ENCODE data around the gene SLC18A2.

SLC18A2 gene

DNA sequence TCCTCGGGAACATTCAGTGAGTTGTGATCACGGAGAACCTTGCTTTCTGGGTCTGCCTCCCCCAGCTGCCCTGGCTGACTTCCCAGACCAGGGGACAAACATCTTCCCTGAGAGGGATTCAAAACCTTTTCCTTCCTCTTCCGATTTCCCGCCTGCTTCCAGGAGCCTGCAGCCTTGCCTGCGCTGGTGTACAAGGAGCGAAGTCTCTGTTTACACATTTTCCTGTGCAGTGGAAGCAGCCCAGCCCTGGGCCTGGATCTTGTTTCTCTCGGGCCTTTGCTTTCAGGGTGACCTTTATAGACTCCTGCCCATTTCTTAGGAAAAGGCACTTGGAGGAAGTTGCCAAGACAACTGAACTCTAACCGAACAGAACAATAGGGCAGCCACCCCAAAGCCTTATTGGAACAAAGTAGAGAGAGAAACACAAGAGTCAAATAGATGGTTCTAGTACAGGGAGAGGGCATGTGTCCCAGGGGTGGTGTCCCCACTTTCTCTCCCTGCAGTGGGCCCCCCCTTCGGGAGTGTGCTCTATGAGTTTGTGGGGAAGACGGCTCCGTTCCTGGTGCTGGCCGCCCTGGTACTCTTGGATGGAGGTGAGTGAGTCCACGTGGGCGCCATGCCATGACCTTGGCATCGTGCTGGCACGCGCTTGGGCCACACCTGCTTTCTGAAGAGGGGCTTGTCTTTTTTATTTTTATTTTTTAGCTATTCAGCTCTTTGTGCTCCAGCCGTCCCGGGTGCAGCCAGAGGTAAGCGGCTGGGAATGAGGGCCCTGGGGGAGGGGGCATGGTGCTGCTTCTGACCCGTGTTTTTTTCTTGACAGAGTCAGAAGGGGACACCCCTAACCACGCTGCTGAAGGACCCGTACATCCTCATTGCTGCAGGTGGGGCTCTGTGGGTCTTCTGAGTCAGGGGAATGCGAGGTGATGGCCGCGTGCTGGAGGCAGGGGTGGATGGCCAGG, 14.1 kb downstream of the SLC18A2 start:
- no peak overlapping the region for H3K27ac ChIP-seq
- H3K9ac ChIP-seq (ENCODE audit: insufficient read length) = no peak overlapping the region
- no peak for DNase-seq (ENCODE audit: low read depth, low spot score)
- no peaks in the 10 kb centered on the region for H3K36me3 ChIP-seq (ENCODE audit: insufficient read depth, low read length)
- H3K4me3 ChIP-seq = no peak overlapping the region
- TF ChIP-seq EZH2 (IDR thresholded peaks at IDR 0.05) (no peak), FOXP2 (optimal IDR thresholded peaks at IDR 0.05; ENCODE audit: control extremely low read depth, extremely low read length, insufficient read depth) (no peak), POLR2AphosphoS5 (IDR thresholded peaks at IDR 0.05; ENCODE audit: borderline replicate concordance, low read depth, low read length) (no peak)
- no peaks in the 10 kb centered on the region for H3K9me3 ChIP-seq (ENCODE audit: low read depth, low read length)

DNA sequence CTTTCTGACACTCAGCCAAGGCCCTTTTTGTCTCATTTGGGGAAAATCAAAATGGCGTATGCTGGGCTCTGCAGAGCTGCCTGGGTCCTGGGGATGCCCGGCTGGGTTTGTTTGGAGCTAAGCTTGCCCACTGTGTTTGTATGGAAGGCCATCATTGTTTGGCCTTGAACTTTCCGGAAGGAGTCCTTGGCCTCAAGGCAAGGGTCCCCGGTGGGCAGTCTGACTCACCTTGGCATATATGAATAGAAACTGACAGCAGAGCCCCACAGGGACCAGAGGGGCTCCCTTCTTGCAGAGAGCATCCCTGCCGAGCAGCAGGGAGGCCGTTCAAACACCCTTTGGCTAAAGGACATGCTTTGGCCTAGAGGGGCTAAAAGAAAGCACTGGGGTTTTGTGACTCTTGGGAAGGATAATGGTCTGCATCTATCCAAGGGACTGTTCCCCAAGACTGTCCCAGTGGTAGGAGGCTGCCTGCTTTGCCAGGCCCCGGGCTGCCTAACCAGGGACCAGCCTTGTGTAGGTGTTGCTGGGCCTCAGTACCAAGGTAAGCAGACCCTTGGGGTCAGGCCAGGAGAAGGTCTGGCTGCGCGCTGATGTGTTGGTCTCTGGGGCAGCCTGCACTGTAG, 15.0 kb downstream of the SLC18A2 start:
- no peak for DNase-seq (ENCODE audit: low read depth, low spot score)
- Histone ChIP-seq H3K36me3 (ENCODE audit: insufficient read depth, low read length) (no peaks in the 10 kb centered on the region), H3K4me3 (no peak overlapping the region), H3K27ac (no peak overlapping the region), H3K9me3 (ENCODE audit: low read depth, low read length) (no peaks in the 10 kb centered on the region), H3K9ac (ENCODE audit: insufficient read length) (no peak overlapping the region)
- TF ChIP-seq POLR2AphosphoS5 (IDR thresholded peaks at IDR 0.05; ENCODE audit: borderline replicate concordance, low read depth, low read length) (no peak), FOXP2 (optimal IDR thresholded peaks at IDR 0.05; ENCODE audit: control extremely low read depth, extremely low read length, insufficient read depth) (no peak)

DNA sequence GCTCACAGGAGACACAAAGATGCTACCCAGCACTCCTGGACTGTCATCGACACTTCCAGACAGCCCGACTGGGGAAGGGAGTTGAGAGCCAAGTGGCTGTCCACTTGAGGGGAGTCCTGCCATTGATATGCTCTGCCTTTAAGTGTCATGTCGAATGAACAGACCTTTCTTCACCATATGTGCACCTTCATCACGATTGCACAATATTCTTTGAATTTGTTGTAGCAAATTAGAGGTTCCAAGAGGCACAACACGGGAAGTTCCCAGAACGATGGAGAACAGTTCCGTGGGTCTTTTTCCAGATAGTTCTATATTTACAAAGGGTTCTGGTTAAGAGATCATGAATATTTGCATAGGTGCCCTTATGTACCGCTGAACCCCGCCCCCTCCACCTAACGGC, 16.0 kb downstream of the SLC18A2 start:
- TF ChIP-seq EZH2 (IDR thresholded peaks at IDR 0.05) (no peak), POLR2AphosphoS5 (IDR thresholded peaks at IDR 0.05; ENCODE audit: borderline replicate concordance, low read depth, low read length) (no peak), FOXP2 (optimal IDR thresholded peaks at IDR 0.05; ENCODE audit: control extremely low read depth, extremely low read length, insufficient read depth) (no peak)
- Histone ChIP-seq H3K27ac (no peak overlapping the region), H3K9me3 (ENCODE audit: low read depth, low read length) (no peaks in the 10 kb centered on the region), H3K4me3 (no peak overlapping the region), H3K36me3 (ENCODE audit: insufficient read depth, low read length) (no peaks in the 10 kb centered on the region), H3K9ac (ENCODE audit: insufficient read length) (no peak overlapping the region)
- no peak for DNase-seq (ENCODE audit: low read depth, low spot score)

DNA sequence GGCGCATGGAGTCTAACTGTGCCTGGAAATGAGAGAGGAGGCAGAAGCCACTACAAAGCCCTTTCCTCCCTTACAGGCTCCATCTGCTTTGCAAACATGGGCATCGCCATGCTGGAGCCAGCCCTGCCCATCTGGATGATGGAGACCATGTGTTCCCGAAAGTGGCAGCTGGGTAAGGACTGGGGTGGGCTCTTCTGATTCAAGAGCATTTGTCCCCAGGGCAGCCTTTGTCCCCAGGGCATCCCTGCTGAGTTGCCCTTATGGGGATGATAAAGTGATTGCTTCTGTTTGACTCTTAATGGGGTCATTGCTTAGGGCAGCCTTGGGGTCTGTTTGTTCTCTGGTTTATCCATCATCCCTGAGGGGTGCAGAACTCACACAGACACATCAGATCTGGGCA, 16.8 kb downstream of the SLC18A2 start:
- no peak overlapping the region for H3K27ac ChIP-seq
- no peaks in the 10 kb centered on the region for H3K9me3 ChIP-seq (ENCODE audit: low read depth, low read length)
- TF ChIP-seq POLR2AphosphoS5 (IDR thresholded peaks at IDR 0.05; ENCODE audit: borderline replicate concordance, low read depth, low read length) (no peak), FOXP2 (optimal IDR thresholded peaks at IDR 0.05; ENCODE audit: control extremely low read depth, extremely low read length, insufficient read depth) (no peak), EZH2 (IDR thresholded peaks at IDR 0.05) (no peak)
- no peak for DNase-seq (ENCODE audit: low read depth, low spot score)
- no peak overlapping the region for H3K9ac ChIP-seq (ENCODE audit: insufficient read length)
- no peaks in the 10 kb centered on the region for H3K36me3 ChIP-seq (ENCODE audit: insufficient read depth, low read length)
- H3K4me3 ChIP-seq = no peak overlapping the region

DNA sequence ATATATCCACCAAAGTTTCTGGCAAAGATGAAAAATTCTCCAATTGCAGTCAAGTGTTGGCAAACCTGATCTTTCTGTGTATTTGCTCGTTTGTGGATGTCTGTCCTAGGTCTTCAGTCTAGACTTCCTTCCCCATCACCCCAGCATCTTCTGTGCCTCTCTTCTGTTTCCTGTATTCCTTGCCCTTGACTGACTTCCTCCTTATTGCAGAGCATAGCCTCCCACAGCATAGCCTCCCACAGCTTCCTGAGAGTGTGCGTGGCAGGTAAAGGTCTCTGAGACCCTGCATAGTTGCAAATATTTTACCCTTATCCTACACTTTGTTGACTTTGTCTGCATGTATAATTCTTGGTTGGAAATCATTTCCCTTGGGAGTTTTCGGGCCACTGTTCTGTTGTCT, 18.4 kb downstream of the SLC18A2 start:
- H3K27ac ChIP-seq = no peak overlapping the region
- TF ChIP-seq FOXP2 (optimal IDR thresholded peaks at IDR 0.05; ENCODE audit: control extremely low read depth, extremely low read length, insufficient read depth) (no peak), EZH2 (IDR thresholded peaks at IDR 0.05) (no peak), POLR2AphosphoS5 (IDR thresholded peaks at IDR 0.05; ENCODE audit: borderline replicate concordance, low read depth, low read length) (no peak)
- DNase-seq (ENCODE audit: low read depth, low spot score) = no peak
- H3K9me3 ChIP-seq (ENCODE audit: low read depth, low read length) = no peaks in the 10 kb centered on the region
- no peak overlapping the region for H3K9ac ChIP-seq (ENCODE audit: insufficient read length)
- H3K4me3 ChIP-seq = no peak overlapping the region
- no peaks in the 10 kb centered on the region for H3K36me3 ChIP-seq (ENCODE audit: insufficient read depth, low read length)

DNA sequence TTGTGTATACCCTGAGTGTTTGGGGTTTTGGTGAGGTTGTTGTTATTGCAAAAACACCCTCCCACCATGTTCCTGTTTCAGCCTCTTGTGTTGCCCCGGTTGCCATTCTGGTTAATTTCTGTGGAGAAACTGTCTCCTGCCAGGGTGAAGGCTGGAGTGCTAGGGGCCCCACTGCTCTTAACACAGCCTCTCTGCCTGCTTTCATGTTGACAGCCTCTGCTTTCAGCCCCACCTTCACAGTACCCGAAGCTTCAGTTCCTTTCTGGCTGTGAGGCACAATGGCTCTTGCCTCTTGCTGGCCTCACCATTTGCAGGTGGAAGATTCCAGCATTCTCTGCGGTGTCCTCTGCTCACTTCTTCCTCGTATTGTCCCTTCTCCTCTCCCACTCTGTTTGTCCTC, 19.2 kb downstream of the SLC18A2 start:
- Histone ChIP-seq H3K27ac (no peak overlapping the region), H3K9me3 (ENCODE audit: low read depth, low read length) (no peaks in the 10 kb centered on the region), H3K9ac (ENCODE audit: insufficient read length) (no peak overlapping the region), H3K36me3 (ENCODE audit: insufficient read depth, low read length) (no peaks in the 10 kb centered on the region), H3K4me3 (no peak overlapping the region)
- TF ChIP-seq FOXP2 (optimal IDR thresholded peaks at IDR 0.05; ENCODE audit: control extremely low read depth, extremely low read length, insufficient read depth) (no peak), EZH2 (IDR thresholded peaks at IDR 0.05) (no peak), POLR2AphosphoS5 (IDR thresholded peaks at IDR 0.05; ENCODE audit: borderline replicate concordance, low read depth, low read length) (no peak)
- no peak for DNase-seq (ENCODE audit: low read depth, low spot score)

DNA sequence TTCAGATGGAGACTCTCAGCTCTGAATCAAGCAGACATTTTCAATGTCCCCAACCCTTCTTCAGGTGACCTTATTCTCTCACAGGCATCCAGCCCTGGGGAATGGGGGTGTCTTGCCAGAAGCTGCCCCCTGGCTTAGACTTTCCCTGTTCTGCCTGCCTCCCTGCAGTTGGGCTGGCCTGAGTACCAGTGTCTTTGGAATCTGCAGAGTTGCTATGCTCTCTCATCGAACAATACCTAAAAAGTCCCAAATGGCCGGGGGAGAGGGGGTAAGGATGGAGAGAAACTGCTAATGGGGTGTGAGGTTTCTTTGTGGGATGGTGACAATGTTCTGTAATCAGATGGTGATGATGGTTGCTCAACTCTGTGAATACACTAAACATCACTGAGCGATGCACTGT, 20.6 kb downstream of the SLC18A2 start:
- DNase-seq (ENCODE audit: low read depth, low spot score) = no peak
- no peaks in the 10 kb centered on the region for H3K9me3 ChIP-seq (ENCODE audit: low read depth, low read length)
- no peaks in the 10 kb centered on the region for H3K36me3 ChIP-seq (ENCODE audit: insufficient read depth, low read length)
- H3K27ac ChIP-seq = no peak overlapping the region
- no peak overlapping the region for H3K4me3 ChIP-seq
- TF ChIP-seq FOXP2 (optimal IDR thresholded peaks at IDR 0.05; ENCODE audit: control extremely low read depth, extremely low read length, insufficient read depth) (no peak), POLR2AphosphoS5 (IDR thresholded peaks at IDR 0.05; ENCODE audit: borderline replicate concordance, low read depth, low read length) (no peak), EZH2 (IDR thresholded peaks at IDR 0.05) (no peak)
- H3K9ac ChIP-seq (ENCODE audit: insufficient read length) = no peak overlapping the region

DNA sequence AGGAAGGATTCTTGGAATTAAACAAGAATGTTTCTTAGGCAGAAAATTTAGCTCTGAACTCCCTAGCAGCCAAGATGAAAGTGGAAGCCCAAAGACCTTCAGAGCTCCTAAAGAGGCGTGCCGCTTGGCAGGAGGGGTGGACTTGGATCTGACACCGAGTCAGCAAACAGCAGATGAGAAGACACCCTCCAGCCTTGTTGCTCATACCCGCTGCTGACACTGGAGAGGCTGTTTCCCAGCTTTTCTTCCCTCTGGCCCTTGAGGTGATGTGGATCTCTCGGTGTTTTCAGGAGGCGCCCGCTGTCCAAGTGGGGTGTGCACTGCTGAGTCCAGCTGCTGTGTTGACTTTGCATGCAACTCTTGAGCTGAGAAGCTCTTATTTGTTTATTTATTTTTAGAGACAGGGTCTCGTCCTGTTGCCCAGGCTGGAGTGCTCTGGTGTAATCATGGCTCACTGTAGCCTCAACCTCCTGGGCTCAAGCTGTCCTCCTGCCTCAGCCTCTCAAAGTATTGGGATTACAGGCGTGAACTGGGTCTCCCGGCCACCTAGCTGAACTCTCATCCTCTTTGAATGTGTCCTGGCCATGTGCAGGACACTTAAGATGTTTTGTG, 21.5 kb downstream of the SLC18A2 start:
- no peak overlapping the region for H3K4me3 ChIP-seq
- H3K9ac ChIP-seq (ENCODE audit: insufficient read length) = no peak overlapping the region
- no peaks in the 10 kb centered on the region for H3K9me3 ChIP-seq (ENCODE audit: low read depth, low read length)
- no peak for TF ChIP-seq EZH2 (IDR thresholded peaks at IDR 0.05)
- TF ChIP-seq POLR2AphosphoS5 (IDR thresholded peaks at IDR 0.05; ENCODE audit: borderline replicate concordance, low read depth, low read length) = no peak
- no peak for TF ChIP-seq FOXP2 (optimal IDR thresholded peaks at IDR 0.05; ENCODE audit: control extremely low read depth, extremely low read length, insufficient read depth)
- H3K36me3 ChIP-seq (ENCODE audit: insufficient read depth, low read length) = no peaks in the 10 kb centered on the region
- no peak overlapping the region for H3K27ac ChIP-seq
- no peak for DNase-seq (ENCODE audit: low read depth, low spot score)
